Panc1 (cell line): ENCODE data around the gene FHIT.

ENCODE experiments used
- CTCF ChIP-seq: fragments of 450-650 bp; IDR thresholded peaks from 2 replicates; pipeline ENCODE4 v1.5.1; 2017; ENCODE audit warnings: mild to moderate bottlenecking
- POLR2AphosphoS5 ChIP-seq: IDR thresholded peaks from 2 replicates; pipeline ENCODE4 v1.6.1; 2012; ENCODE audit warnings: mild to moderate bottlenecking, low read depth, low read length, moderate library complexity
- TCF7L2 ChIP-seq: IDR thresholded peaks from 2 replicates; pipeline ENCODE4 v1.6.1; 2011; ENCODE audit warnings: mild to moderate bottlenecking, low read depth, low read length, inconsistent platforms

GRCh38 chr3:60979461-60980341 is 271.6 kb downstream of the FHIT start:
- TF ChIP-seq POLR2AphosphoS5 (no peak), CTCF (no peak), TCF7L2 (no peak)
